Measurements from ENCODE around the gene TBC1D12. TPM values are rescaled to one million over a fixed set of nuclear protein-coding genes. Genes with fewer than 3 reads are reported as not detected.
A peak's percentile ranks its signal among the peaks of the same experiment; 100 is the strongest.

The TBC1D12 gene
- total and polyA plus RNA-seq, 2 donors (not counting 3 experiments of a cell fraction or from before 2014, with no cell fraction given), result 2.9 to 7.3 TPM

DNA sequence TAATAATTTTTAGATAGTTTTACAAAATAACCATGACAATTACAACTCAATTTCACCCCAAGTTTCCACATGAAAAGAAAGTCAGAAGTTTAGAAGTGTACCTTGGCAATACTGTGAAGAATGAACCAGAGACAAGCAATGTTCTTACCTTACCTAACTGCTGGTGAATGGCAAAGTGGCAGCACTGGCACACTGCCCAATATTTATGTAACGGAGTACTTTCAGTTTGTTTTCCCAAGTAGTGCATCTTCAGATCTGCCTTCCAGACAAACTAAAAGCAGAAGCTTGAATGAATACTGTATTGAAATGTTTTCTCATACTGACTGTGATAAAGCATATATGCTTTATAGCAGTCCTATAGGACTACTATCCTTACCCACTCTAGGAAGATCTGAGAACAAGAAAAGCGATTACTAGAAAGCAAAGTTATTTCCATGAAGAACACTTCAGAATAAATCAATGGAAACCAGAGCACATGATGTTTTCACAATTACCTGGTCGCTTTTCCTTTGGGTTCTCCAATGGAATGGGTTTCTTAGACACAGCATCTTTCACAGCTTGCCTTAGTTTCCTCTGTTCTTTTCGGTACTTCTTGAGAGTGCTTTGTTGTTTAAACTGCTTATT lies 41.1 kb upstream of the TBC1D12 start:
- no TSS peak for BruUV-seq (replicated peaks)
- peak; percentile 51 for DNase-seq (ENCODE audit: low read depth, low spot score)
- TF ChIP-seq, protein P1, sequence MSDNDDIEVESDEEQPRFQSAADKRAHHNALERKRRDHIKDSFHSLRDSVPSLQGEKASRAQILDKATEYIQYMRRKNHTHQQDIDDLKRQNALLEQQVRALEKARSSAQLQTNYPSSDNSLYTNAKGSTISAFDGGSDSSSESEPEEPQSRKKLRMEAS (IDR thresholded peaks at IDR 0.05; ENCODE audit: insufficient read depth, insufficient read length), result no peak
- TF ChIP-seq POLR2AphosphoS5 (IDR thresholded peaks at IDR 0.05; ENCODE audit: insufficient read depth, low read depth, low read length) (no peak), EZH2 (IDR thresholded peaks at IDR 0.05; ENCODE audit: borderline replicate concordance, low read depth, low read length, severe bottlenecking) (no peak), GATA2 (IDR thresholded peaks at IDR 0.05; ENCODE audit: insufficient read depth, insufficient read length, low read depth, low read length) (no peak), MYC (IDR thresholded peaks at IDR 0.05; ENCODE audit: low read depth, low read length) (no peak), POLR2A (IDR thresholded peaks at IDR 0.05; ENCODE audit: low read depth, low read length) (no peak), FOS (IDR thresholded peaks at IDR 0.05; ENCODE audit: borderline replicate concordance, insufficient read depth, low read length) (no peak), JUN (IDR thresholded peaks at IDR 0.05; ENCODE audit: borderline replicate concordance, insufficient read depth, insufficient read length, low read depth) (no peak)
- TF ChIP-seq, protein P2, sequence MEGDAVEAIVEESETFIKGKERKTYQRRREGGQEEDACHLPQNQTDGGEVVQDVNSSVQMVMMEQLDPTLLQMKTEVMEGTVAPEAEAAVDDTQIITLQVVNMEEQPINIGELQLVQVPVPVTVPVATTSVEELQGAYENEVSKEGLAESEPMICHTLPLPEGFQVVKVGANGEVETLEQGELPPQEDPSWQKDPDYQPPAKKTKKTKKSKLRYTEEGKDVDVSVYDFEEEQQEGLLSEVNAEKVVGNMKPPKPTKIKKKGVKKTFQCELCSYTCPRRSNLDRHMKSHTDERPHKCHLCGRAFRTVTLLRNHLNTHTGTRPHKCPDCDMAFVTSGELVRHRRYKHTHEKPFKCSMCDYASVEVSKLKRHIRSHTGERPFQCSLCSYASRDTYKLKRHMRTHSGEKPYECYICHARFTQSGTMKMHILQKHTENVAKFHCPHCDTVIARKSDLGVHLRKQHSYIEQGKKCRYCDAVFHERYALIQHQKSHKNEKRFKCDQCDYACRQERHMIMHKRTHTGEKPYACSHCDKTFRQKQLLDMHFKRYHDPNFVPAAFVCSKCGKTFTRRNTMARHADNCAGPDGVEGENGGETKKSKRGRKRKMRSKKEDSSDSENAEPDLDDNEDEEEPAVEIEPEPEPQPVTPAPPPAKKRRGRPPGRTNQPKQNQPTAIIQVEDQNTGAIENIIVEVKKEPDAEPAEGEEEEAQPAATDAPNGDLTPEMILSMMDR (IDR thresholded peaks at IDR 0.05; ENCODE audit: extremely low read depth in 1 of 2, insufficient read depth in 1 of 2, low read depth in 1 of 2, low read length in 2 of 2), result no peak
- dilution Hi-C loops (cut with MboI; ENCODE audit: extremely low pct_ligation_motif_present, low sequenced_read_pairs), result no loop called here
- Histone ChIP-seq H3K9ac (replicated peaks; ENCODE audit: extremely low read depth, insufficient read depth, low read length) (no peak overlapping the region), H3K9me1 (replicated peaks; ENCODE audit: control insufficient read depth, extremely low read depth, insufficient read depth, low read length) (no peaks in the 10 kb centered on the region), H3K9me3 (replicated peaks; ENCODE audit: control insufficient read depth, insufficient read depth, low read length) (no peaks in the 10 kb centered on the region), H3K27me3 (ENCODE audit: control insufficient read depth in 2 of 2, insufficient read depth in 2 of 2, low read length in 2 of 2) (peaks cover 3% of the 10 kb centered on the region in 2 experiments), H3K27ac (ENCODE audit: insufficient read depth, low read depth, low read length) (no peak overlapping the region), H3K4me3 (replicated peaks in 1 of 3; ENCODE audit: insufficient read depth in 1 of 3, low read depth in 1 of 3, low read length in 3 of 3) (peak overlapping the region in 2 of 3 experiments; percentile 2 to 87), H3K4me2 (ENCODE audit: insufficient read depth, low read length) (peak overlapping the region; percentile 94), H3K4me1 (ENCODE audit: control insufficient read depth, extremely low read depth, insufficient read depth, low read length) (peaks cover 14% of the 10 kb centered on the region), H4K20me1 (replicated peaks; ENCODE audit: control insufficient read depth, extremely low read depth, insufficient read depth, low read length) (no peaks in the 10 kb centered on the region), H3K36me3 (ENCODE audit: control insufficient read depth in 2 of 2, extremely low read depth in 1 of 2, insufficient read depth in 2 of 2, low read length in 2 of 2) (peaks cover 0 to 5% of the 10 kb centered on the region in 2 experiments), H3K79me2 (ENCODE audit: control insufficient read depth, insufficient read depth, low read length) (peaks cover 31% of the 10 kb centered on the region), H2AFZ (ENCODE audit: low read depth, low read length) (no peak overlapping the region)
- CTCF ChIA-PET, result interaction anchor here (0.7 to 3.5 kb wide), 6 partner anchors 8 to 540 kb away, joined by 3 to 44 read pairs (median 4); no protein-coding TSS in a partner anchor
- intact Hi-C loops (cut with micrococcal nuclease), result loop anchor here (5.0 kb wide), 1 partner anchor 186 kb away; the partner anchor contains the start of gene HELLS
- POLR2A ChIA-PET, result no interaction called here
- peak; percentile 64 for FAIRE-seq

All from endothelial cell of umbilical vein (primary cell).